Endometrial microvascular endothelial cells (primary cell): Measurements from ENCODE around the gene IPO9. TPM values are rescaled to one million over a fixed set of nuclear protein-coding genes. Genes with fewer than 3 reads are reported as not detected.
"Not testable (repeated sequence)": the region's sequence is repeated elsewhere in the genome, so short reads cannot be mapped to it uniquely, and the experiment has no call there.

Experiments
- in situ Hi-C: cut with HindIII; loops from 2 replicates; pipeline ENCODE4 v1.10.0; 2017; ENCODE audit warnings: low sequenced_read_pairs, low pct_unique_long_range_greater_than_20kb; ENCODE audit errors: inconsistent ontology term
- total RNA-seq: library from RNA; depleted of rRNA; stranded (reverse); fragments of >200 nt; gene quantifications from one replicate; pipeline ENCODE4 v1.2.3, GENCODE V29; 2015; ENCODE audit errors: inconsistent ontology term

IPO9 gene
- total RNA-seq, 1 donor from 2014 or later = 31.1 TPM

DNA sequence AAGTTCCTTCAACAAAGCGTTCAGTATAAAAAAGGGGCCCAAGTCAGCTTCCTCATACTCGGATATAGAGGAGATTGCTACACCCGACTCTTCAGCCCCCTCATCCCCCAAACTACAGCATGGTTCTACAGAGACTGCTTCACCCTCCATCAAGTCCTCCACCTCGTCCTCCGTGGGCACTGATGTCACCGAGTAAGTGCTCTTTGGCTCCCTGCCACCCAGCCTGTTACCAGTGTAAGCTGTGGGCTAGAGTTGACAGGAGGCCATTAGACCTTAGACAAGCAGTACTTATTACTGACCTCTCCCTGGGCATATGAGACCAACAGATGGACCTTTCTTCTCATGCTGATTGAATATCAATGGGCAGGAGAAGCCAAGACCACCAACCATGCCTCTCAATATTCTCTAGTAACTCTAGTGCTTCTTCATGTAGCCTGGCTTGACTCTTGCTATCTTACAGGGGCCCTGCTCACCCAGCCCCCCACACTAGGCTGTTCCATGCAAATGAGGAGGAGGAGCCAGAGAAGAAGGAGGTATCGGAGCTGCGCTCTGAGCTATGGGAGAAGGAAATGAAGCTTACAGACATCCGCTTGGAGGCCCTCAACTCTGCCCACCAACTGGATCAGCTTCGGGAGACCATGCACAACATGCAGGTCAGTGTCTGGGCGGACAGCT, 20.9 kb upstream of the IPO9 start:
- in situ Hi-C loops = no loop called here

DNA sequence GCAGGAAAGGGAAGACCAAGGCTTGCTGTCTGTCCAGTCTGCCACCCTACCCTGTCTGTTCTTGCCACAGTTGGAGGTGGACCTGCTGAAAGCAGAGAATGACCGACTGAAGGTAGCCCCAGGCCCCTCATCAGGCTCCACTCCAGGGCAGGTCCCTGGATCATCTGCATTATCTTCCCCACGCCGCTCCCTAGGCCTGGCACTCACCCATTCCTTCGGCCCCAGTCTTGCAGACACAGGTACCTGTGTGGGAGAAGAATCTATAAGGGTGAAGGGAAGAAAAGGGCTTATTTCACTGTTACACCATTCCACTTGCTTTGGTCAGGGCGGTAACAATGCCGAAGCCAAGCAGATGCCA, 20.3 kb upstream of the IPO9 start:
- in situ Hi-C loops = no loop called here

DNA sequence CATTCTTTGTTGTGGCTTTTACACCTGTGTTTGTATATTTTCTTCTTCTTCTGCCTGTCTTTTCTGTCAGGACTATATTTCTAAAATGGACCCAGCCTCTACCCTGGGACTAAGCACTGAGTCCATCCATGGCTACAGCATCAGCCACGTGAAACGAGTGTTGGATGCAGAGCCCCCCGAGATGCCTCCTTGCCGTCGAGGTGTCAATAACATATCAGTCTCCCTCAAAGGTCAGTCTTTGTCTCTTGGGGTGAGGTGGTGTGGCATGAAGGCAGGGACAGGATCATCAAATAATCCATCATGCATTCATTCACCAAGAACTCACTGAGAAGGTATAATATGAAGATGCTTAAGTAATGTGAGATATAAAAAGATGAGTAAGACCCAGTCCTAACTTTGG, 19.1 kb upstream of the IPO9 start:
- in situ Hi-C loops = no loop called here

DNA sequence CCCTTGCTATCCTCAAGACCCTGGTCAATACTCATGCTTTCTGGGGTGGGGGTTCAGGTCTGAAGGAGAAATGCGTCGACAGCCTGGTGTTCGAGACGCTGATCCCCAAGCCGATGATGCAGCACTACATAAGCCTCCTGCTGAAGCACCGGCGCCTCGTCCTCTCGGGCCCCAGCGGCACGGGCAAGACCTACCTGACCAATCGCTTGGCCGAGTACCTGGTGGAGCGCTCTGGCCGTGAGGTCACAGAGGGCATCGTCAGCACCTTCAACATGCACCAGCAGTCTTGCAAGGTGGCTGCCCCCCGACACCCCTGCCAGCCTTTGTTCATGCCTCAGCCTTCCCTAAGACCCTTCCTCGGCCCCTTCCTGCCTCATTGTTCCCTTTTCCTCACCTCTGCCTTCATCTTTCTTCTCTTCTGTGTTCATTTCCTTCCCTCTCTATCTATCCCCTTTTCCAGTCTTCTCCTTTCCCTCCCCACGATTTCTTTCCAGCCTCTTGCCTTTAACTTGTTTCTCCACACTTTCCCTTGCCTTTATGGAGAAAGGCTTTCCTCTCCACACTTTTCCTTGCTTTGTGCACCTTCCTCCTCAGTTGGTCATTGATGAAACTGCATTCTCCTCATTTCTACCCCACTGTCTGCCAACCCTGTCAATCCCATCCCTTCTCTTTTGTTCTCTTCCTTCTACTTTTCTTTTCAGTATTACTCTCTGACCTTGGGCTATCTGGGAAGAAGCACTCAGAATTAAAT, 18.3 kb upstream of the IPO9 start:
- in situ Hi-C loops = no loop called here

DNA sequence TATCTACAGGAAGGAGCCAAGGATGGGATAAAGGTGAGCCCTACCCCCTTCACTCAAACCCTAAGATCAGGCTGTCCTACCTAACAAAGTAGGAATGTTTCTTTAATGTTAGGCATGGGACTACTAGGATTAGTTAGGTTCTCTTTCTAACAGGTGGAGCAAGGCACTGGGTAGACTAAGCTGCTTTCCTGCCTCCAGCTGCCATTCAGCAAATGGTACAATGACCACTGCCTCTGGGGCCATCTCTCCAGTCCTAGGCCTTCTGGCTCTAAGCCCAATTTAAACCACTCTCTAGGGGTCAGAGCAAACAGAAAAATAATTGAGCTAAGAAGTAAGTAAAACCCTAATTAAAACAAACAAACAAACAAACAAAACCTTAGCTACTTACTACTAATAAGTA, 15.7 kb upstream of the IPO9 start:
- in situ Hi-C loops = no loop called here

DNA sequence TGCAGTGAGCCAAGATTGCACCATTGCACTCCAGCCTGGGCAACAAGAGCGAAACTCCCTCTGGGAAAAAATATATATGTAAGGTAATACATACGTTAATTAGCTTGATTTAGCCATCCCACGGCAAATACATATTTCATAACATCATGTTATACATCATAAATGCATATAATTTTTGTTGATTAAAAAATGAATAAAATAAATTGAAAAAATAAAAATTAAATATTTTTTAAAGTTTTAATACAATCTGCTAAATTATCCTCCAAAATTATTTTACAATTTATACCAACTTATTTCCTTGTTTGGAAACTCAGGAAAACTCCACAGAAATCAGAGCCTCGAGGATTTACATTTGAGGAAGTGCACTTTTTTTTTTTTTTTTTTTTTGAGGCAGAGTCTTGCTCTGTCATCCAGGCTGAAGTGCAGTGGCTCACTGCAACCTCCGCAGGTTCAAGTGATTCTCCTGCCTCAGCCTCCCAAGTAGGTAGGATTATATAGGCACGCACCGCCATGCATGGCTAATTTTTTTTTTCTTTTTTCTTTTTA, 12.6 kb upstream of the IPO9 start:
- in situ Hi-C loops = no loop called here

DNA sequence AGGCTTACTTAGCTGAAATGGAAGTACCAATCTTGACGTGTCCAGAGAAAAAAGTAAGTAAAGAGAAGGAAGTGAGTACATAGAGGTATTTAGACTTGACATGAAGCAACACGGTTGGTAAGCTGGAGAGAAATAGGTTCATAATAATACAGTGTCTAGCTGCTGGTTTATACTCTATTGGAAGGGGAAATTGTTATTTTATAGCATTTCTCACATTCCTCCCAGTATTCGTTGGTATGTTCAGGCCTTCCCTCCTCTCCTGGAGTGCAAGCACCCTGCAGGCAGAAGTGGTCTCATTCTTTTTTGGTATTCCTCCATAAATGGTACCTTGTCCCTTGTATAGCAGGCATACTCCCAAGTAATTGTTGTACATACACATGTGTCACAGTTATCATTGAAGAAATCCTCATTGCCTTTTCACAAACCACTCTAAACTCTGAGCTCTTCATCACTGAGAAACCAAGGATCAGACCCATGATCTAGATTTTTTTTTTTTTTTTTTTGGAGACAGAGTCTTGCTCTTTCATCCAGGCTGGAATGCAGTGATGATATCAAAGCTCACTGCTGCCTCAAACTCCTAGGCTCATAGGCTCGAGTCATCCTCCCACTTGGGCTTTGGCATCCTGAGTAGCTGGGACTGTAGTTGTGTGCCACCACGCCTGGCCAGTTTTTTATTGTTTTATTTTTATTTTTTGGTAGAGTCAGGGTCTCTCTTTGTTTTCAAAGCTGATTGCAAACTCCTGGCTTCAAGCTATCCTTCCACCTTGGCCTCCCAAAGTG, 9.8 kb upstream of the IPO9 start:
- in situ Hi-C loops = no loop called here

DNA sequence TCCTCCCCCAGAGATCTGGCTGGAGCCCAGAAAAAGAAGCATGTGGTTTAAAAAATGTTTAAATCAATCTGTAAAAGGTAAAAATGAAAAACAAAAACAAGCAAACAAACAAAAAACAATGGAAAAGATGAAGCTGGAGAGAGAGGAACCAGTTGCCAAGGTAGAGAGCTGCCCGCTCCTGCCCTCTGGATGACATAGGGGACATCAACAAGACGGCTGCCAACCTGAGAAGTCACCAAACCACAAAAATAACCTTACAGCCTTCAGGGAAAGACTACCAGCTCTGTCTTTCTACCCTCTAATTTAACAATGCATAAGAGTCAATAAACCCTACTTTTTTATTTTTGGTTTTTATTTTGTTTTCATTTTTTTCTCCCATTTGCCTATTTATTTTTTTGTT, 8.5 kb upstream of the IPO9 start:
- in situ Hi-C loops = no loop called here

DNA sequence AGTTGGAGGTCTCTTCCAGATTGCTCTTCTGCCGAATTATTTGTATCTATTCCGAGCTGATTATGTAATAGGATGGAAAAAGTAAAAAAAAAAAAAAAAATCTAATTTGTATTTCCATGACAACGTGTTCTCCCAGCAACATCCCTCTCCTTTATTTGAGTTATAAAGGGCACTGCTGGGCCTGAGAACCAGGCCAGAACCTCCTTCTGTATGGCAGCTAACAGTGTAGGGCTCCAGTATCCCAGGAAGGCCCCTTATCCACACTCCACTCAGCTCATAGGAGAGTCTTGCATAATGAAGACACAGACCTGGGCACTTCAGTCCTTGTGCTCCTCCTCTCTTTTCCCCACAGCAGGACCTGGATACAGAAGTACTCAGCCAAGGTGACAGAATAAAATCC, 3.7 kb upstream of the IPO9 start:
- in situ Hi-C loops = no loop called here

DNA sequence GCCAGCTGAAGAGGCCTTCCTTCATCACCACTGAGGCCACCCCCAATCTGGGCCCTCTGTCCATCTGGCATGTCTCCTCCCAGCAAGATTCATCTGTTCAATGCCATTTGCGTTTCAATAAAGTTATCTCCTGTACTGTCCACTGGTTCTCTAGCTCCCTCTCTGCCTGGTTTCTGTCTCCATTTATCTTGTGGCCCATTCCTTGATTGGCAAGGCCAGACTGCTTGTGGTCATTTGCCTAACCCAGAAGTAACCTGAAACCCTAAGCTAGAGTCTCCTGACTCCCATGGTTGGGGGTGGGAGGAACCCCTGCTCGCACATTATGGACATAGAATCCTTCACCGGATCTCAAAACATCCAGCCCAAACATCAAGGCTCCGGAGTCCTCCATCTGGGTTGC, 2.1 kb upstream of the IPO9 start:
- in situ Hi-C loops = no loop called here

DNA sequence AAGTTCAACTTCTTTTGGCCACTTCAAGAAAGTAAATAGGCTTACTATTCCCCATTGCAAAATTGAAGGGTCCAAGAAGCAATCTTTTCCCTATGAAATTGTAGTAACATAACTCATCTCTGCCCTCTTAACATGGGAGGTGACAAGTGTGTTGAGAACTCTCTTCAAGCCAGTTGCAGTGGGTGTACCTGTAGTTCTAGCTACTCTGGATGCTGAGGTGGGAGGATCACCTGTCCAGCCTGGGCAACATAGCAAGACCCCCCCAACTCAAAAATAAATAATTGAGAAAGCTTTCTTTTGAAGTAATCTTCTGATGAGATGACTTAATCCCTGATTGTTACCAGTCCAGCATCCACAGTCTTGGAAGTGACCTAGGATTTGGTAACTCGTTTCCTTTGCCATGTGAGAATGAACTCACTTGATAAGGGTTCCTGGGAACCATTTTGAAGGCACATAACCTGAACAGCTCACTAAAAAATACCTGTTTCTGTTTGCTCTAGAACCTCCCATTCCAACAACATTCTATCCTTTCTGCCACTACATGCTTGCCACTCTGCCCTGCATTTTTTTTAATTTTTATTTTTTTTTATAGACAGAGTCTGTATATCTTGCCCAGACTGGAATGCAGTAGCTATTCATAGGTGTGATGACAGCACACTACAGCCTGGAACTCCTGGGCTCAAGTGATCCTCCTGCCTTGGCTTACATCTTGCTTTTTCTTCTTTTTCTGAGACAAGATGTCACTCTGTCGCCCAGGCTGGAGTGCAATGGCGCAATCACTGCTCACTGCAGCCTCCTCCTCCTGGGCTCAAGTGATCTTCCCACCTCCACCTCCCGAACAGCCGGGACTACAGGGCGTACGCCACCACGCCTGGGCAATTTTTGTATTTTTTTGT, 1.4 kb upstream of the IPO9 start:
- in situ Hi-C loops = no loop called here

DNA sequence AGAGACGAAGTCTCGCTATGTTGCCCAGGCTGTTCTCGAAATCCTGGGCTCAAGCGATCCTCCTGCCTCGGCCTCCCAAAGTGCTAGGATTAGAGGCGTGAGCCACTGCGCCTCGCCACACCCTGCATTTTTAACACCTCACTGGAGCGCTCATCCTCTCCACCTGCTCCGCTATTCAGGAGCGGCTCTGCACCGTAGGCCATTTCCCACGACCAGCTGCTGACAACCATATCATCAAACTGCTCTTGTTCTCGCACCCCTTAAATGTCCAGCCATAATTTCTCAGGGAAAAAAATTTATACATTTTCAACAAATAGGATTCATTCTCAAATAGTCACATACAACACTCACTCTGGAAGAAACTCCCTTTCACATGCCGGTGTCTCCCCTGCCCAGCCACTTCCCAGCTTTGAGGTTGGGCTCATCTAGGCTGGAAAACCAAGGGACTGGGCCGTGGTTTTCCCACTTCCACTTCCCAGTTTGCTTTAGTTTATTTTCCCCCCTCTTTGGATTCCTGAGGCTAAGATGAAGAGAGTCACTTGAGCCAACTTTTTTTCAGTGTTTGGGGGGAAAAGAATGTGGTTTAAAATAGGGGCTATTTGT, 639 bp upstream of the IPO9 start:
- in situ Hi-C loops = no loop called here

DNA sequence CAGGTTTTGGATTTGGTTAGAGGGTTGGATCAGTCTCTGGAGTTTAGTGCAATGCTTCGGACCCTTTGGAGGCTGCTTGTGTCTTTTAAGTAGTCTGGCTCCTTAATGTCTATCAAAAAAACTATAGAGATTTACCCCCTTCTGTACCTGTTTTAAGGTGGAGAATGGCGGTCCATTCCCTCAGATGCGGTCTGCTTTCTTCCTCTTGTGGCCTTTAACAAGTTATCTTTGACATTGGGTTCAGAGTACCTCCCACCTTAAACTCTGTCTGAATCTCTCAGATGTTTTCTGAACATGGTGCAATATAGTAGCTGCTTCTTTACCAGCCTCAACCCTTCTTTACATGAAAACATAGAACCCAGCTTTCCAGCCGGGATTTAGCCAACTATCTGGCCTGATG, 2.4 kb downstream of the IPO9 start:
- in situ Hi-C loops = no loop called here

DNA sequence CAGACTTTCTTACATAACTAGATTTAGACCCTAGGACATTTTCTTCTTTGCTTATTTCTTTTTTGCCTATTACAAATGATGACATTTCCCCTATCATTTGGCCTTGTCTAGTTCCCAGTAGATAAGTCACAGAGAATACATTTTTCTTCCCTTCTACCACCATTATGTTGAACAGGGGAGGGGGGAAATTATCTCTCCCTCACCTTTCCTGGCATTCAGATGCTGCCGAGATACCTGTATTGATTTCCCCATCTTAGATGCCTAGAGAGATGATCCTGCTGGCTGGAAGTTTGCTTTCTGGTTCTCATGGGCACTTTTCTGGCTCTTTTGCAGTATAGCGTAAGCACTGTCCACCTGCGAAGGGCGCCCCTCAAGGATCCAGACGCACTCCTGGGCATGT, 5.7 kb downstream of the IPO9 start:
- in situ Hi-C loops = no loop called here

DNA sequence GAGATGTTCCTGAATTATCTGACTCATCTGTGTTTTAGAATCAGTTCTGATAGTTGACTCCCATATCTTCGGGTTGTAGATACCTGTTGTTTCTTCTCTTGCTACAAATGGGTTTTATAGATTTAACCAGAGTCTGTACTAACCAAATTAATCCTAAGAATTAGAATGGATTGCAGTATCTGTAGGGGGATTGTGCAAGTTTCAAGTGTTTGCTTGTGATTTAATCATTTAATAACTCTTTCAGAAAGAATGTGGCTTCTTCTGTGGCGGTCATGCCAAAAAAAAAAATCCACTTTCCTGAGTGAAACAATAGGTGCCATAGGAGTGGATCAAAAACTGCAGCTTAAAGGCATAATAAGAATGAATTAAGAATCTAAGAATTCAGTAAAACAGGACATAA, 9.4 kb downstream of the IPO9 start:
- in situ Hi-C loops = no loop called here

DNA sequence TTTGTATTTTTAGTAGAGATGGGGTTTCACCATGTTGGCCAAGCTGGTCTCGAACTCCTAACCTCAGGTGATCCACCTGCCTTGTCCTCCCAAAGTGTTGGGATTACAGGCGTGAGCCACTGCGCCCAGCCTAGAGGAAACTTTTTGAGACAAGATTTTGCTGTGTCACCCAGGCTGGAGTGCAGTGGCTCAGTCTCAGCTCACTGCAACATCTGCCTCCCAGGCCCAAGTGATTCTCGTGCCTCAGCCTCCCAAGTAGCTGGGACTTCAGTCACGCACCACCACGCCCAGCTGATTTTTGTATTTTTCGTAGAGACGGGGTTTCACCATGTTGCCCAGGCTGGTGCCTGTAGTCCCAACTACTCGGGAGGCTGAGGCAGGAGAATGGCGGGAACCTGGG, 10.1 kb downstream of the IPO9 start:
- in situ Hi-C loops = not testable (repeated sequence)

DNA sequence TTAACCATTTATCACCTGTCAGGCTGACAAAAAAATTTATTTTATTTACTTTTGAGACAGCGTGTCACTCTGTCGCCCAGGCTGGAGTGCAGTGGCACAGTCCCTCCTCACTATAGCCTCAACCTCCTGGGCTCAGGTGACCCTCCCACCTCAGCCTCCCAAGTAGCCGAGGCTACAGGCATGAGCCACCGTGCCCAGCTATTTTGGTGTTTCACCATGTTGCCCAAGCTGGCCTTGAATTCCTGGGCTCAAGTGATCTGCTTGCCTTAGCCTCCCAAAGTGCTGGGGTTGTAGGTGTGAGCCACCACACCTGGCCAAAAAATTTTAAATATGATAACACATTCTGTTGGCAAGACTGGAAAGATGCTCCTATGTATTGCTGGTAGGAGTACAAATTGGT, 11.1 kb downstream of the IPO9 start:
- in situ Hi-C loops = no loop called here

DNA sequence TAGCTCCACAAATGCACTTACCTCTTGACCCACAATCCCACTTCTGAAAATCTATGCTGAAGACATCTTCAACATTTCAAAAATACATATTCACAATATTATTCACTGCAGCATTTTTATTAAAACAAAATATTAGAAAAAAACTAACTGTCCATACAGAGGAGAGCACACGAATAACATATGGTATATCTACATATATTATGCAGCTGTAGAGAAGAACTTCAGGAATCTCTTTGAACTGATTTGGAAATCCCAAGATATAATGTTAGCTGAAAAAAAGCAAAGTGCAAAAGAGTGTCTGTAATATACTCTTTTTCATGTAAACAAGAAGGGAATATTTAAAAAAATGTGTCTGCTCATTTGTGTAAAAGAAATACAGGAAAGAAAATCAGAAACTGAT, 11.5 kb downstream of the IPO9 start:
- in situ Hi-C loops = no loop called here
